GM23338 (cell line): ENCODE data around the gene SLC7A14. TPM values are rescaled to one million over a fixed set of nuclear protein-coding genes. Genes with fewer than 3 reads are reported as not detected.

Experiments
- ATAC-seq: fragments of 200-7000 bp; cut with Tn5 transposase; 3 replicates; pipeline ENCODE4 v1.9.1; 2020
- DNase-seq: peaks from one replicate; pipeline ENCODE4 v3.0.0-alpha.2; 2015; ENCODE audit warnings: low spot score
- H2AFZ ChIP-seq: fragments of 200-600 bp; sonication (generic); 2 replicates; pipeline ENCODE4 v1.8.0; 2016; ENCODE audit warnings: antibody characterized with exemption, mild to moderate bottlenecking, moderate library complexity
- H3F3A ChIP-seq: fragments of 200-600 bp; sonication (generic); replicated peaks from 2 replicates; pipeline ENCODE4 v1.8.0; 2017; ENCODE audit warnings: antibody characterized with exemption, mixed run types, low read depth
- H3K27ac ChIP-seq: fragments of 200-600 bp; sonication (generic); 2 replicates; pipeline ENCODE4 v1.6.1; 2016; ENCODE audit warnings: low read depth
- H3K27me3 ChIP-seq: fragments of 200-600 bp; sonication (generic); 2 replicates; pipeline ENCODE4 v1.8.0; 2016; ENCODE audit warnings: mild to moderate bottlenecking, mixed run types, moderate library complexity; ENCODE audit not compliant: insufficient read depth
- H3K36me3 ChIP-seq: fragments of 200-600 bp; sonication (generic); 2 replicates; pipeline ENCODE4 v1.8.0; 2016; ENCODE audit warnings: mild to moderate bottlenecking; ENCODE audit not compliant: insufficient read depth
- H3K4me1 ChIP-seq: fragments of 200-600 bp; sonication (generic); 2 replicates; pipeline ENCODE4 v1.8.0; 2016; ENCODE audit warnings: mild to moderate bottlenecking, moderate library complexity; ENCODE audit not compliant: insufficient read depth
- H3K4me2 ChIP-seq: fragments of 200-600 bp; sonication (generic); 2 replicates; pipeline ENCODE4 v1.7.1; 2017; ENCODE audit warnings: mixed run types
- H3K4me3 ChIP-seq: fragments of 200-600 bp; sonication (generic); 2 replicates; pipeline ENCODE4 v1.6.1; 2016; ENCODE audit warnings: mixed run types
- H3K79me2 ChIP-seq: fragments of 200-600 bp; sonication (generic); replicated peaks from 2 replicates; pipeline ENCODE4 v1.8.0; 2017; ENCODE audit warnings: mild to moderate bottlenecking; ENCODE audit not compliant: insufficient read depth
- H3K9me2 ChIP-seq: fragments of 200-600 bp; sonication (generic); 2 replicates; pipeline ENCODE4 v1.8.0; 2017; ENCODE audit not compliant: insufficient read depth
- H4K20me1 ChIP-seq: fragments of 200-600 bp; sonication (generic); replicated peaks from 2 replicates; pipeline ENCODE4 v1.8.0; 2017; ENCODE audit warnings: mild to moderate bottlenecking; ENCODE audit not compliant: insufficient read depth
- H3K27ac Mint-ChIP-seq: 2 replicates; pipeline ENCODE4 v1.8.0; 2020; ENCODE audit warnings: inconsistent platforms, mild to moderate bottlenecking, moderate library complexity, mixed read lengths
- H3K27me3 Mint-ChIP-seq: 3 replicates; pipeline ENCODE4 v1.8.0; 2022; ENCODE audit warnings: low read depth, mild to moderate bottlenecking, moderate library complexity, mixed read lengths, inconsistent platforms; ENCODE audit not compliant: insufficient read depth, poor library complexity
- H3K36me3 Mint-ChIP-seq: 3 replicates; pipeline ENCODE4 v1.8.0; 2021; ENCODE audit warnings: low read depth, mild to moderate bottlenecking, inconsistent platforms, moderate library complexity, mixed read lengths
- H3K4me1 Mint-ChIP-seq: 3 replicates; pipeline ENCODE4 v1.8.0; 2020; ENCODE audit warnings: mild to moderate bottlenecking, inconsistent platforms, mixed read lengths
- H3K4me3 Mint-ChIP-seq: 3 replicates; pipeline ENCODE4 v1.8.0; 2021; ENCODE audit warnings: moderate library complexity, mild to moderate bottlenecking, inconsistent platforms, mixed read lengths
- H3K9me3 Mint-ChIP-seq: 3 replicates; pipeline ENCODE4 v1.8.0; 2020; ENCODE audit warnings: moderate library complexity, mild to moderate bottlenecking, inconsistent platforms, mixed read lengths
- CREB1 ChIP-seq: fragments of 250-450 bp; sonication (Bioruptor Pico); IDR thresholded peaks from 2 replicates; pipeline ENCODE4 v1.5.0; 2020; ENCODE audit warnings: low read depth, mild to moderate bottlenecking, moderate library complexity
- EZH2 ChIP-seq: fragments of 200-600 bp; sonication (generic); IDR thresholded peaks from one replicate; pipeline ENCODE4 v1.8.0; 2017; ENCODE audit warnings: antibody characterized with exemption, mild to moderate bottlenecking, low read depth; ENCODE audit not compliant: unreplicated experiment
- EZH2phosphoT487 ChIP-seq: fragments of 200-600 bp; sonication (generic); IDR thresholded peaks from one replicate; pipeline ENCODE4 v1.8.1; 2018; ENCODE audit warnings: antibody characterized with exemption; ENCODE audit not compliant: unreplicated experiment
- POLR2AphosphoS5 ChIP-seq: IDR thresholded peaks from 2 replicates; pipeline ENCODE4 v1.6.1; 2016; ENCODE audit warnings: antibody characterized with exemption, low read depth
- STAT1 ChIP-seq: IDR thresholded peaks from one replicate; pipeline ENCODE4 v1.6.1; 2016; ENCODE audit warnings: antibody characterized with exemption; ENCODE audit not compliant: unreplicated experiment
- ZNF114 ChIP-seq: fragments of 250-450 bp; sonication (Bioruptor Pico); IDR thresholded peaks from 2 replicates; pipeline ENCODE4 v1.5.0; 2020; ENCODE audit warnings: mild to moderate bottlenecking, moderate library complexity
- ZNF462 ChIP-seq: fragments of 250-450 bp; sonication (Bioruptor Pico); IDR thresholded peaks from 2 replicates; pipeline ENCODE4 v1.5.0; 2020; ENCODE audit warnings: mild to moderate bottlenecking, moderate library complexity
- polyA plus RNA-seq: library from polyadenylated mRNA; unstranded; fragments of >200 nt; fragmentation: Nextera tagmentation; extraction: Ambion mirVana; gene quantifications from 2 replicates; pipeline ENCODE4 v1.2.1, GENCODE V29; 2016
- total RNA-seq: library from RNA; depleted of rRNA; stranded (reverse); fragments of >200 nt; shearing (Covaris generic); gene quantifications from 2 replicates; pipeline ENCODE4 v1.2.3, GENCODE V29; 2014

SLC7A14 gene
- total and polyA plus RNA-seq, 2 experiments from 2014 or later, result 0.49 to 0.82 TPM

GRCh38 chr3:170471149-170471548 lies 114.7 kb downstream of the SLC7A14 start:
- no peak overlapping the region for H3K27ac ChIP-seq
- no peaks in the 10 kb centered on the region for H3K79me2 ChIP-seq
- DNase-seq (no peak), ATAC-seq (no peak)
- TF ChIP-seq EZH2, result no peak
- TF ChIP-seq STAT1, result no peak
- no peaks in the 10 kb centered on the region for H3K9me2 ChIP-seq
- peaks cover 21% of the 10 kb centered on the region for H3K4me1 ChIP-seq
- H3F3A ChIP-seq, result no peaks in the 10 kb centered on the region
- no peaks in the 10 kb centered on the region for H3K36me3 Mint-ChIP-seq
- H3K9me3 Mint-ChIP-seq, result no peaks in the 10 kb centered on the region
- peaks cover 35% of the 10 kb centered on the region for H3K4me1 Mint-ChIP-seq
- H2AFZ ChIP-seq, result peak overlapping the region; percentile 87; the same call in 1 of the 2 replicates
- H3K4me3 Mint-ChIP-seq, result no peak overlapping the region
- H3K4me3 ChIP-seq, result no peak overlapping the region
- no peak overlapping the region for H3K4me2 ChIP-seq
- H4K20me1 ChIP-seq, result no peaks in the 10 kb centered on the region
- no peaks in the 10 kb centered on the region for H3K27me3 Mint-ChIP-seq
- no peak overlapping the region for H3K27ac Mint-ChIP-seq
- no peaks in the 10 kb centered on the region for H3K36me3 ChIP-seq
- H3K27me3 ChIP-seq, result no peaks in the 10 kb centered on the region

GRCh38 chr3:170470063-170471016 lies 115.5 kb downstream of the SLC7A14 start:
- Mint-ChIP-seq H3K27me3 (no peaks in the 10 kb centered on the region), H3K4me1 (peaks cover 39% of the 10 kb centered on the region), H3K4me3 (no peak overlapping the region), H3K36me3 (no peaks in the 10 kb centered on the region), H3K27ac (no peak overlapping the region), H3K9me3 (no peaks in the 10 kb centered on the region)
- H3K4me1 ChIP-seq, result peaks cover 28% of the 10 kb centered on the region
- ATAC-seq, result peak; percentile 14; the same call in 2 of the 3 replicates
- no peaks in the 10 kb centered on the region for H3K79me2 ChIP-seq
- DNase-seq, result no peak
- H3K27me3 ChIP-seq, result no peaks in the 10 kb centered on the region
- no peaks in the 10 kb centered on the region for H3K9me2 ChIP-seq
- peak overlapping the region; percentile 87 for H2AFZ ChIP-seq
- no peaks in the 10 kb centered on the region for H4K20me1 ChIP-seq
- H3K36me3 ChIP-seq, result no peaks in the 10 kb centered on the region
- no peaks in the 10 kb centered on the region for H3F3A ChIP-seq
- H3K4me3 ChIP-seq, result no peak overlapping the region
- H3K4me2 ChIP-seq, result no peak overlapping the region
- no peak overlapping the region for H3K27ac ChIP-seq
- TF ChIP-seq STAT1 (no peak), ZNF462 (CRISPR knock-in tag) (no peak), ZNF114 (no peak), POLR2AphosphoS5 (no peak), EZH2phosphoT487 (no peak), CREB1 (CRISPR knock-in tag) (no peak), EZH2 (no peak)
